GM21717 (cell line): Measurements from ENCODE around the gene GID4.
A peak's percentile ranks its signal among the peaks of the same experiment; 100 is the strongest.
"Not testable (repeated sequence)": the region's sequence is repeated elsewhere in the genome, so short reads cannot be mapped to it uniquely, and the experiment has no call there.

Source experiments
- ATAC-seq: cut with Tn5 transposase; IDR thresholded peaks from one replicate; pipeline ENCODE4 v1.9.1; 2021; ENCODE audit warnings: mild to moderate bottlenecking, moderate library complexity; ENCODE audit not compliant: unreplicated experiment

GID4 gene

DNA sequence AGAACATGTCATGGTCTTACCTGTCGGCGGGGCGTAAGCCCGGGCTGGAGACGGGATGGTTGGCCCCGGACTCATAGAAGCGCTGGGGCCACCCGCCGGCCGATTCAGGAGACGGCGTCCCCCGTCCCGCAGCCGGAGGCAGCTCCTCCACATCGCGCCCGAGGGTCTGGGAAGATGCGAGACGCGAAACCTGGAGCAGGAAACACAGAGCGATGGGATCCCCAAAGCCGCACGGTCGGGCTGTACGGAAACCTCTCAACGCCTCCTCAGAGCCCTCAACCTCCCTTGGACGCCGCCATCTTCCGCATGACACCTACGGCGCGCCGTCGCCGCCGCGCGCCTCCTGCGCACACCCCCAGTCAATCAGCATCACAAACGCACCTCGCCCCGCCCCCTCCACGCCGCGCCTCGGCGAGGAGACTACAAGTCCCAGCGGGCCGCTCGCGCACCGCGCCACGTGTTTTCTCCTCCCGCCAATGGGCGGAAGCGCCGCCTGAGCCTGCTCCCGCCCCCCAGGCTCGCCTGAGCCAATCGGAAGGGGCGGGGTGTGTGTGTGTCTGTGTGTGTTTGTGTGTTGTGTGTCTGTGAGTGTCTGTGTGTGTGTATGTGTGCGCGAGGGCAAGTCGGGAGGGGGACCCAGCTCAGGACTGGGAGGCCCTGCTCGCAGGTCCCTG is at the start of gene GID4, which contains the start of gene ATPAF2:
Gene GID4 (plus strand): TSS at position 548 of the 674 bp plus-strand sequence. CDS start 57 bp downstream, at position 605.
Gene ATPAF2 (minus strand): TSS at position 308 of the 674 bp plus-strand sequence. CDS start 155 bp downstream, at position 153.
- ATAC-seq: peak; percentile 82

DNA sequence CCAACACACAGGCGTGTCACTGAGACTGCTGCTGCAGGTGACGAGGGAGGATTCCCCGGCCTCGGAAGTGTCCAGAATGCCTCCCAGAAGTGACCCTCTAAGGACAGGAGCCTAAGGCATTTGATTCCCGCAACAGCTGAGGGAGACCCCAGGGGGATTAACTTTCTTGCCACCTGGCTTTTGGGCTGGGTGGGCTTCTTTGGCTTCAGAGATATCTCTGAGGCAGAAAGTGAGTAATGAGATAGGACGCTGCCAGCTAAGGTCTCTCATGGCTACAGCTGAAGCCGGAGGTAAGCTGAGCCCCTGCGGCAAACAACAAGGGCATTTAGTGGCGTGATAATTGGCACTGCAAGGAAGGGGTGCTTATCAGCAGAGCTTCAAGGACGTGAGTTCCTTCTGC is 49.6 kb upstream of the GID4 start:
- ATAC-seq: no peak

DNA sequence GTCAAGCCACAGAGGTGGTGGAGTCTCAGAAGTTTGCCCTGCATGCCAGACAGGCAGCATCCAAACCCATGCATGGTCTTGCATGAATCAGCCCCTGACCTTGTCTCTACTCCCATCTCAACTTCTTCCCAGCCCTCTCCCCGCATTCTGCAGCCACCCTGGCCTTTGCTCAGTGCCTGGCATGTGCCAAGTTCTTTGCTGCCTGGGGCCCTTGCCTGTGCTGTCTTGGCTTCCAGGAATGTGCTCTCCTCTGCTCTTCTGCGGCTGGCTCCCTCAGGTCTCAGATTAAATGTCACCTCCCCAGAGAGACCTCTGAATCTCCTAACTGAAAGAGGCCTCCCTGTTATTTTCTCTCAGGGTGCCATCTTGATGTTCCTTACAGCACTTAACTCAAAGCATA is 48.9 kb upstream of the GID4 start:
- no peak for ATAC-seq

DNA sequence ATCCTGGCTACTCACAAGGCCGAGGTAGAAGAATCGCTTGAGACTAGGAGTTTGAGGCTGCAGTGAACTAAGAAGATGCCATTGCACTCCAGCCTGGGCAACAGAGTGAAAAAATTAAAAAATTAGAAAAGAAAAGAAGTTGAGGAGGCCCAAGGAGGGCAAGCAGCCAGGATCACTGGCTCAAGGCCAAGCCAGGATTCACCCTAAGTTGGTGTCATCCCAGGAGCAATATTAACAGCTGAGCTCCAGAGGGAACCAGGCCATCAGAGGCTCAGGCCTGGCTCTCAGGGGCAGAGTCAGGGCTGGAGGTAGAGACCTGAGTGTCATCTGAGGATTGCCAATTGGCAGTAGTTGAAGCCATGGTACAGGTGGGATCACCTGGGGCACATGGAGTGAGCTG is 45.8 kb upstream of the GID4 start:
- no peak for ATAC-seq

DNA sequence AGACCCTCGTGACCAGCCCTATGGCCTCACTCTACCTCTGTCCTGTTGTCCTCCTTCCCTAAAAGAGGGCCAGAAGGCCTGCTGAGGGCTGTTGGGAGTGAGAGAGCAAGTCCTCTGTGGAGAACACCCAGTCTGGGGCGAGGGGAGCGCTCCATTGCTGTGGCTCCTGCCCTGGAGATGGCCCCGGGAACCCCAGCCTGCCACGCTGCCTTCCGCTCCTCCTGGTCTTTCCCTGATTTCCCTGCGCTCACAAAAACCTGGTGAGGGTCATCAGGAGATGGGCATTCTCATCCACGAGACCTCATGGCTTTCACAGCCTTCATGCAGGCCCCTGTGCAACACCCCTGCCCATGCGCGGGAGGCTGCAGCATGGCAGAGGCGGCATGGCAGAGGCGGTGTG is 45.4 kb upstream of the GID4 start:
- no peak for ATAC-seq

DNA sequence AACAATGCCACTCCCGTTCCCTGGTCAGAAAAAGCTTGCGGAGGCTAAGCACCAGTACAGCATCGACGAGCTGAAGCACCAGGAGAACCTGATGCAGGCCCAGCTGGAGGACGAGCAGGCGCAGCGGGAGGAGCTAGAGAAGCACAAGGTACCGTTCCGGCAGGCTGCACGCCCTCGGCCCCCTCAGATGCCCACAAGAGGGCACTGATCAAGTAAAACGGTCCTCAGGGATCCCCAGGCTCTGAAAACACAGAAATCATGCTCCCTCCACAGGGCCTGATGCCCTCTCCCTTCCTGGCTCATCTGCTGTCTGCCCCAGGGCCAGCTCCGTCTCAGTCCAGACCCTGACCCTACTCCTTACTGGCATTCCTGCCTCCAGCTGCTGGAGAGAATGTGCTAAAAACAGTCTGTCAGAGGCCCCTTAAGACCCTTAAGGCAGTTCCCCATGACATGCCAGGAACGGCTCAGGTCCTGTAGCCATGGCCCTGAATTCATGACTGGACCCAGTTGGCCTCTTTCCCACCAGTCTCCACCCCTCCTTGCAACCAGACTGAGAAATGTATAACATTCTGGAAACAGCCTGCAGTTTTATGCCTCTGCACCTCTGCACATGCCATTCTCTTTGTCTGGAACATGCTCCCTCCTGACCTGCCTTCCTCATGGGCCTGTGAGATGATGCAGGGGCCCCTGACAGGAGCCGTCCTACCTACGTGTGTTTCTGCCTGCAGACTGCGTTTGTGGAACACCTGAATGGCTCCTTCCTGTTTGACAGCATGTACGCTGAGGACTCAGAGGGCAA is 44.7 kb upstream of the GID4 start:
- no peak for ATAC-seq

DNA sequence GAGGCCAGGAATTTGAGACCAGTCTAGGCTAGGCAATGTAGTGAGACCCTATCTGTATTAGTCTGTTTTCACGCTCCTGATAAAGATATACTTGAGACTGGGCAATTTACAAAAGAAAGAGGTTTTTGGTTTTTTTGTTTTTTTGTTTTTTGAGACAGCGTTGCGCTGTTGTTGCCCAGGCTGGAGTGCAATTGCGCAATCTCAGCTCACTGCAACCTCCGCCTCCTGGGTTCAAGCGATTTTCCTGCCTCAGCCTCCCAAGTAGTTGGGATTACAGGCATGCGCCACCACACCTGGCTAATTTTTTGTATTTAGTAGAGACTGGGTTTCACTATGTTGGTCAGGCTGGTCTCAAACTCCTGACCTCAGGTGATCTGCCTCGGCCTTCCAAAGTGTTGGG is 43.3 kb upstream of the GID4 start:
- ATAC-seq: not testable (repeated sequence)

DNA sequence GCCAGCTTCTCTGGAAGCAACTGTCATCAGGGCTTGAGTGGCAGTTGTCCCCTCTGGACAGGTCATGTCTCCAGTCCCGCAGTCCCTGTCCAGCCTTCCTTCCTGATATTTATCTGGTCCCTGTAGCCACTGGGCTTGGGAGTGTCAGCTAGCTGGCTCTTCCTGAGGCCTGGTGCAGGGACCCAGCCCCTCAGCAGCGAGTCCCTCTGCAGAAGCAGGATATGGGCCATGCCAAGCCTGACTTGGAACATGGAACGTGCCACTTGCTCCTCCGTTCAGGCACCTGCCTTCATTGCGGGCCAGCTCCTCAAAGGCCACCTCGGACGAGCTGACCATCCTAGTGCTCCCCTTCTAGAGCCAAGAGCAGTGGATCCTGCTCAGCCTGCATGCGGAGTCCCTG is 40.3 kb upstream of the GID4 start:
- no peak for ATAC-seq

DNA sequence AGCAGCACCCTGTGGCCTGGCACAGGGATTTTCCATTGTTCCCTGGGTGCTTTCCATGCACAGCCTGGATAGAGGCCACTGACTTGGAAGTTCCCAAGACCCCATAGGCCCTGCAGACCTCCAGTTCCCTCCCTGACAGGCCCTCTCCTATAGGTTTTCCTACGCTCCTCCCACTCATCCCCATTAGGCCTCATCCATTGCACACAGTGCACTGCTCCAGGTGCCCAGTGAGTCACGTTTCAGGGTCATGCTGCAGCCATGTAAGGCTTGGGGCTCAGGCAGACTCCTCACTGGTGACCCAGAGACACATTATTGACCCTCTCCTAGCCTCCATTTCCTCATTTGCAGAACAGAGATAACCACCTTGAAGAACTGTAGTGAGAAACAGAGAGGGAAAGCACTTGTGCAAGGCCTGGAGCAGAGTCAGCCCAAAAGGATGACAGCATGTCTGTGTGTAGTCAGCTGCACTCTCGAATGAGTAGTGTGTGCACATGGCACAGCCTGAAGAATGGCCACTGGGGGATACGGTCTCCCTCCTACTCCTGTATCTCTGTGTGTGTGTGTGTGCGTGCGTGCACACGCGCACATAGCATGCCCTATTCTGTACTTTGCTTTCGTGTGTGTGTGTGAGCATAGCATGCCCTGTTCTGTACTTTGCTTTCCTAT is 39.7 kb upstream of the GID4 start:
- no peak for ATAC-seq

DNA sequence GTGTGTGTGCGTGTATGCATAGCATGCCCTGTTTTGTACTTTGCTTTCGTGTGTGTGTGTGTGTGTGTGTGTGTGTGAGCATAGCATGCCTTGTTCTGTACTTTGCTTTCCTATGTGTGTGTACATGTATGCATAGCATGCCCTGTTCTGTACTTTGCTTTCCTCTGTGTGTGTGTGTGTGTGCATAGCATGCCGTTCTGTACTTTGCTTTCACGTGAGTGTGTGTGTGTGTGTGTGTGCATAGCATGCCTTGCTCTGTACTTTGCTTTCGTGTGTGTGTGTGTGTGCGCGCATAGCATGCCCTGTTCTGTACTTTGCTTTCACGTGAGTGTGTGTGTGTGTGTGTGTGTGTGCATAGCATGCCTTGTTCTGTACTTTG is 39.2 kb upstream of the GID4 start:
- ATAC-seq: no peak

DNA sequence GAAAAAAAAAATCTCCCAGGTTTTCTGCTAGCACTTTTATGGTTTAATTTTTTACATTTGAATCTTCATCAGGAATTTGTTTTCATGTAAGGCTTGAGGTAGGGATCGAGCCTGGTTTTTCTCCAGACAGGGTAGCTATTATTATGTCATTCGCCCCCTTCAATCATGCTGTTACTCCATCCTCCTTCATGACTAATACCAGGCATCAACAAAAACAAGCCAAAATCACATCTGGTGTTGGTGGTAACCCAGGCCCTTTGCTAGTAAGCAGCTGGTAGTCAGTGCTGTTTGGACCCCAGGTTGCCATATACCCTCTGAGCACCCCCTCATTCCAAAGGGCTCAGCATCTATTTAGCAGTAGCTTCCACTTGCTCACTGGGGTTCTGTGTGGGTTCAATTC is 37.0 kb upstream of the GID4 start:
- no peak for ATAC-seq

DNA sequence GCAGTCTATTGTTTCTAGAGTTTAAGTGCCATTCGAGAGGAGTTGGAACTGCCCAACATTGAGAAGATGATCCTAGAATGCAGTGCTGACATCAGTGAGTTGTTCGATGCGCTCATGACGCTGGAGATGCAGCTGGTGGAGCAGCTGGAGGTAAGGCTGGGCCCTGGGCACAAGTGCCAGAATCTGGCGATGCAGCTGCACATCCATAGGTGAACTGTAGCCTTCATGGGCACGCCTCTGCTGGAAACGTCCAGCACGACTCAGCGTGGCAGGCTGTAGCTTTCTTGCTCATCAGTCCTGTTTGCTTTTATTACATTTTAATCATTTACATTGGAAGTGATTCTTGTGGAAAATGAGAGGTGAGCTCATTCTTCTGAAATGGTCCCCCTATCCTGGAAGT is 34.9 kb upstream of the GID4 start:
- no peak for ATAC-seq

DNA sequence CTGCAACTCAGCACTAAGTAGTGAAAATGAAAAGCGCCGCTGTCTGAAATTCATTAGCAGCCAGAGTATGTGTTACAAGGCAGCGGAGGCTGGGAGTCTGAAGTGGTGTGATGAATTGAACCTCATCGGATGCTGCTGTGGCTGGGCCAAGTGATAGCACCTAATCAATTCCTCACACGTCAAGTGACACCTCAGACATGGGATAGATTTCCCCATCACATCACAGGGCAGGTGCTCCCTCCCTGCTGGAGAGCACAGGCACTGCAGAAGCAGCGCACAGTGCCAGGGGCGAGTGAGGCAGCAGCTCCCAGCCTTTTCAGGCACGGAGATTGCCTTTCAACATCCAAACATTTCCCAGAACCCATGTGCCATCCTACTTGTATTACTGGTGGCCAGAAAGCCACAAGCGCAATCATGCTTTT is 34.3 kb upstream of the GID4 start:
- ATAC-seq: no peak

DNA sequence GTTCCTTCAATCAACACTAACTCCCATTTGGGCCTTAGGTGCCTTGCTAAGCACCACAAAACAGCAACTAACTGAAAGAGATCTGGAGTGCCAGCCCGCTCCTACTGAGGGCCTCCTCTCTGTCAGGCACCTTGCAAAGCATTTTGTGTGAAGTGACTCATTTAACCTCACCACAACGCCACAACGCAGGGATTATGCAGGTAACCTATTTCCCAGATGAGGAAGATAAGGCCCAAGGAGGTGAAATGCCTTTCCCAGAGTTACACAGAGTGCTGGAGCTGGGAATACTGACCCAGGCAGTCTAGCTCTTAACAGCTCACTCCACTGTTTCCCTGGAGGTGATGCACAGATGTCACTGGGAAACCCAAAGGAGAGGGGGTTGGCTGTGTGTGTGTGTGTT is 33.7 kb upstream of the GID4 start:
- ATAC-seq: no peak

DNA sequence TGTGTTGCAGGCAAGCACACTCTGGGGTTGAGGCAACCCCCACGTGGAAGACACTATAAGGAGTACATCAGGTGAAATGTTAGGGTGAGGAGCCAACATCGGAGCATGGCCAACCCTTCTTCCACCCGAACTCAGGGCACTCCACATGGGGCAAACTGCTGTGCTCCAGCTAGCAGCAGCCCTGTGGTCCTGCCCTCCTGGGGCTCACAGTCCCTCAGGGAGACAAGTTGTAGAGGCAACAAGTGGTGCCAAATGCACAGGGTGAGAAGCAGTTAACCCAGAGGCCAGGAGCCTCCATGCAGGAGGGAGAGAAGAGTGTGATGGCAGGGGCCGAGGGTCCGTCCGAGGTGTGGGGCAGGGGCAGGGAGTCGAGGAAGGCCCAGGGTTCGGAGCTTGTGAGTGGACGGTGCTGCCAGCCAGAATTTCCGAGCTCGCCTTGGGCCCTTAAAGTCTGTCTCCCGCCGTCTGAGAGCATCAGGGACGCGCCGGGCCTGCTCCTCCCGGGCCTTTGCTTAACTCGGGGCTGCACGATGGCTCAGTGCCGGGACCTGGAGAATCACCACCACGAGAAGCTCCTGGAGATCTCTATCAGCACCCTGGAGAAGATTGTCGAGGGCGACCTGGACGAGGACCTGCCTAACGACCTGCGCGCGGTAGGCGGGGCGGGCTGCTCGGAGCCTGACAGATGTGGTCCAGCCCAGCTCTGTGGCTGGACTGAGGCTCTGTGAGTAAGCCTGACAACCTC is 32.5 kb upstream of the GID4 start:
- ATAC-seq: no peak

DNA sequence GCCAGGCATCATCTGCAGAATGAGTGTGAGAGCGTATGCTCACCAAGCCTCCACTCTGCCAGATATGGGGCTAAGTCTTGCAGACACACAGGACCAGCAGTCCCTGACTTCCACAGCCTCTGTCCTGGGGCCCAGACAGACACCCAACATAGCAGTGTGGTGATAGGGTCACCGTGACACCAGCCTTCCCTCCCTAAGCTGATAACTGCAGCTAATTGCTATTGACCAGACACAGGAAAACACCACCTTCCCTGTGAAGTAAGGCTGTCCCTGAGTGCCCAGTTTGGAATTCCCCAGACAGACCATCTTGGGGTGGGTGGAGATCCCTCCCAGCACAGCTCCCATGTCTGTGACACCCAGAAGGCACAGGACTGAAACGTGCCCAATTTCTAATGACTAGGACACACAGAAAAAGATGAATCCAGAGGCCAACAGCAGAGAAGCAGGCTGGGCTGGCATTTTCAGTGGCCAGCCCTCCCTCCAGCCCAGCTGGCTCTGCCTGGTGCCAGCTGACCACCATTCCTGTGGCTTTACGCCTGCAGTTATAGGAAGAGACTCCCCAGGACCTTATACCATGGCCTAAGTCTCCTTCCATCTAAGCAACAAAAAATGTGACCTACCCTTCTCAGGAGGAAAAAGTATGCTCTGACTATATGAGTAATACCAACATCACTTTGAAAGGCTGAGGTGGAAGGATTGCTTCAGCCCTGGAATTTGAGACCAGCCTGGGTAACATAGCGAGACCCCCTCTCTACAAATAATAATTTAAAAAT is 30.5 kb upstream of the GID4 start:
- no peak for ATAC-seq

DNA sequence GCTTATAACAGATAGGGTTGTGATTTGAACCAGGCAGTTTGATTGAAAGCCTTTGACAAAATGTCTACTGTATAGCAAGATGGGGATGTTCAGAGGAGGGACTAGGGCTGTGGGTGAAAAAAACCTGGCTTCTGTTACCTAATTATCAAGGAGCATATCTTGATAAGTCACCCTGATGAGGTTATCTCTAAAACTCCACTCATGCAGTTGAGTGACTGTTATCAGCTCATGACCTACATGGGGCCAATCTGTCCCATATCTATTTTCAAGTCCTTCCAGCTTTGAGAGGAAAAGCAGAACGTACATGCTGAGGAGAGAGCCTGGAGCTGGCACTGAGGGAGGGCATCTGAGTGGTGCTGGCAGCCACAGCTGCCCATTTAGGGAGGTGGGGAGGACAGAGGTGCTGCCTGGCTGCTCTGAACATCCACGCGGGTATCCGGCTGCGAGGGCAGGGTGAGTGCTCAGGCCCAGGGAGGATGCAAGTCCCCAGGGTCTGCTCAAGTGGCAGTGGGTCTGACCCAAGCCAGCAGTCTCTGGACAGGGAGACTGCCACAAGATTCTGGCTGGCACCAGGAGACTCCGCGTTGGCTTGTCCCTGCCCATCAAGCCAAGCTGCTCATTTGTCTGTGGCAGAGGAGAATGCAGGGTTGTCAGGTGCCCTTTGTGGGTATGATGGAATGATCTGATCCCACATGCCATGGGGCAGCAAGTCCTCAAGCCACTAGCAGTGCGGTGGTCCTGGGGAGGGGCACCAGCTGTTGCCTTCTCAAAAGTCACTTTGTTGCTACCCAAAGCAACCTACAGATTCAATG is 29.4 kb upstream of the GID4 start:
- ATAC-seq: no peak

DNA sequence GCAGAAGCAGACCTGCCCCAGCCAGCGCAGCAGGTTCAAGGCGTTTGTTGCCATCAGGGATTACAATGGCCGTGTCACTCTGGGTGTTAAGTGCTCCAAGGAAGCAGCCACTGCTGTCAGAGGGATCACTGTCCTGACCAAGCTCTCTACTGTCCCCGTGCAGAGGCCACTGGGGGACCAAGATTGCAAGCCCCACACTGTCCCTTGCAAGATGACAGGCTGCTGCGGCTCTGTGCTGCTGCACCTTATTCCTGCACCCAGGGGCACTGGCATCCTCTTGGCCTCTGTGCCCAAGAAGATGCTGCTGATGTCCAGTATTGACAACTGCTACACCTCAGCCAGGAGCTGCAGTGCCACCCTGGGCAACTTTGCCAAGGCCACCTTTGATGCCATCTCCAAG is 27.9 kb upstream of the GID4 start:
- no peak for ATAC-seq

DNA sequence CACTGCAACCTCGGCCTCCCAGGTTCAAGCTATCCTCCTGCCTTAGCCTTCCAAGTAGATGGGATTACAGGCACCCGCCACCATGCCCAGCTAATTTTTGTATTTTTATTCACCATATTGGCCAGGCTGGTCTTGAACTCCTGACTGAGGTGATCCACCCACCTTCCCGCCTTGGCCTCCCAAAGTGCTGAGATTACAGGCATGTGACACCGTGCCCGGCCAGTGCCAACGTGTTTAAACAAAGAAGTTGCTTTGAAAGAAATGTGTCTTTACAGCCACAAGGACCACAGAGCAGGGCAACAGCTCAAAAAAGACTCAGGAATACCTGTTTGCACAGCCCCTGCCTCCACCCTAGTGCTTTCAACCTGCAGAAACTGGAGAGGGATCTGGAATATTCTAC is 25.2 kb upstream of the GID4 start:
- ATAC-seq: no peak

DNA sequence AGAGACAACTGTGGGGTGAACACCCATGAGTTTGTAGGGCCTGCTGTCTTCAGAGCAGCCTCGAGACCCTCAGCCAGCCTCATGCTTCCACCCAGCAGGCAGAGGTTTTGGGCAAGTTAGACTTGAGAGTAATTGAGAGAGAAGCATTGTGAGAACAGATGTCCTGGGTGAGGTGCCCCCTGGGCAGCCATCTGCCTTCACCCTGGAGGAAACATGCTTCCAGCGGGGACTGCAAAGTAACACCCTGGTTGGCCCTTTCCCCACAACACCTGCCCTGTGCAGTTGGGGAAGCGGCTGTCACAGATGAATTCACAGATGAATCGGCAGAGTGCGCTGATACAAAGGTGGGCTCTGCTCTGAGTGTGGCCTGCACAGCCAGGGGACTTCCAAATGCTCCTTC is 23.6 kb upstream of the GID4 start:
- no peak for ATAC-seq
